Stromal cell of bone marrow (primary cell): ENCODE measurements around the gene DTNB.
"Not testable (repeated sequence)": the region's sequence is repeated elsewhere in the genome, so short reads cannot be mapped to it uniquely, and the experiment has no call there.

Experiments
- DNase-seq: peaks from one replicate; pipeline ENCODE4 v3.0.0-alpha.2; 2012; ENCODE audit warnings: low read depth

DTNB gene

GRCh38 chr2:25586726-25587144, 86.6 kb downstream of the DTNB start:
- DNase-seq, result no peak

GRCh38 chr2:25585189-25585588, 88.2 kb downstream of the DTNB start:
- no peak for DNase-seq

- no peak for DNase-seq
These were observed 91.1 kb downstream of the DTNB start for GRCh38 chr2:25582077-25582830.

- no peak for DNase-seq
These were observed 96.8 kb downstream of the DTNB start for GRCh38 chr2:25576596-25576995.

- no peak for DNase-seq
These were observed 100.7 kb downstream of the DTNB start for GRCh38 chr2:25572638-25573037.

- no peak for DNase-seq
These were observed 103.1 kb downstream of the DTNB start for GRCh38 chr2:25570161-25570845.

GRCh38 chr2:25567406-25567805, 106.0 kb downstream of the DTNB start:
- DNase-seq, result peak; percentile 41

GRCh38 chr2:25566694-25567093, 106.7 kb downstream of the DTNB start:
- no peak for DNase-seq

GRCh38 chr2:25566094-25566493, 107.3 kb downstream of the DTNB start:
- no peak for DNase-seq

- no peak for DNase-seq
These were observed 112.1 kb downstream of the DTNB start for GRCh38 chr2:25561136-25561850.

GRCh38 chr2:25559148-25559547, 114.2 kb downstream of the DTNB start:
- no peak for DNase-seq

GRCh38 chr2:25558262-25558661, 115.1 kb downstream of the DTNB start:
- DNase-seq, result peak; percentile 79

GRCh38 chr2:25557179-25558036, 116.0 kb downstream of the DTNB start:
- DNase-seq, result no peak

GRCh38 chr2:25552318-25552717, 121.1 kb downstream of the DTNB start:
- no peak for DNase-seq

- DNase-seq, result no peak
These were observed 122.1 kb downstream of the DTNB start for GRCh38 chr2:25551316-25551715.

GRCh38 chr2:25549571-25549970, 123.8 kb downstream of the DTNB start:
- not testable (repeated sequence) for DNase-seq

- no peak for DNase-seq
These were observed 124.8 kb downstream of the DTNB start for GRCh38 chr2:25548601-25549000.

GRCh38 chr2:25546852-25547251, 126.5 kb downstream of the DTNB start:
- no peak for DNase-seq

- no peak for DNase-seq
These were observed 127.5 kb downstream of the DTNB start for GRCh38 chr2:25545899-25546298.

GRCh38 chr2:25544445-25544844, 128.9 kb downstream of the DTNB start:
- DNase-seq, result no peak

- DNase-seq, result no peak
These were observed 129.4 kb downstream of the DTNB start for GRCh38 chr2:25543939-25544338.

GRCh38 chr2:25541378-25541777, 132.0 kb downstream of the DTNB start:
- no peak for DNase-seq
